OCI-LY1 (cell line): Measurements from ENCODE around the gene EPB41.

Experiments used
- H2AFZ ChIP-seq: fragments of 200-600 bp; sonication (generic), shearing (Covaris generic); 2 replicates; pipeline ENCODE4 v1.6.0; 2014; ENCODE audit warnings: antibody characterized with exemption, mild to moderate bottlenecking, low read length
- H3F3A ChIP-seq: fragments of 200-600 bp; sonication (generic), shearing (Covaris generic); 2 replicates; pipeline ENCODE4 v1.6.0; 2014; ENCODE audit warnings: mild to moderate bottlenecking, antibody characterized with exemption, low read length, moderate library complexity; ENCODE audit not compliant: insufficient read depth
- H3K27ac ChIP-seq: fragments of 200-600 bp; sonication (generic); 2 replicates; pipeline ENCODE4 v1.5.1; 2014; ENCODE audit warnings: low read length, mixed run types, mild to moderate bottlenecking, low read depth; ENCODE audit not compliant: poor library complexity, severe bottlenecking
- H3K27me3 ChIP-seq: fragments of 200-600 bp; sonication (generic); 2 replicates; pipeline ENCODE4 v1.6.0; 2014; ENCODE audit warnings: antibody characterized with exemption, mild to moderate bottlenecking, low read length, moderate library complexity; ENCODE audit not compliant: insufficient read depth
- H3K36me3 ChIP-seq: fragments of 200-600 bp; sonication (generic); 2 replicates; pipeline ENCODE4 v1.6.1; 2014; ENCODE audit warnings: mild to moderate bottlenecking, antibody characterized with exemption, low read length, moderate library complexity, mixed read lengths; ENCODE audit not compliant: insufficient read depth
- H3K4me1 ChIP-seq: fragments of 200-600 bp; sonication (generic); 2 replicates; pipeline ENCODE4 v1.5.1; 2014; ENCODE audit warnings: mild to moderate bottlenecking, low read length, moderate library complexity; ENCODE audit not compliant: insufficient read depth, severe bottlenecking
- H3K4me2 ChIP-seq: fragments of 200-600 bp; sonication (generic), shearing (Covaris generic); 2 replicates; pipeline ENCODE4 v1.6.1; 2014; ENCODE audit warnings: low read length
- H3K4me3 ChIP-seq: fragments of 200-600 bp; sonication (generic); 2 replicates; pipeline ENCODE4 v1.5.1; 2014; ENCODE audit warnings: low read length, low read depth, mild to moderate bottlenecking, mixed read lengths; ENCODE audit not compliant: poor library complexity, severe bottlenecking
- H3K79me2 ChIP-seq: fragments of 200-600 bp; shearing (Covaris generic); 2 replicates; pipeline ENCODE4 v1.6.1; 2016; ENCODE audit warnings: mixed run types, low read length, mixed read lengths; ENCODE audit not compliant: insufficient read depth
- H3K9ac ChIP-seq: fragments of 200-600 bp; sonication (generic), shearing (Covaris generic); 2 replicates; pipeline ENCODE4 v1.6.1; 2014; ENCODE audit warnings: mild to moderate bottlenecking, low read length, mixed read lengths
- H3K9me2 ChIP-seq: fragments of 200-600 bp; sonication (generic), shearing (Covaris generic); 2 replicates; pipeline ENCODE4 v1.6.1; 2014; ENCODE audit warnings: low read depth, mild to moderate bottlenecking, low read length, mixed read lengths
- H3K9me3 ChIP-seq: fragments of 200-600 bp; shearing (Covaris generic); 2 replicates; pipeline ENCODE4 v1.6.1; 2014; ENCODE audit warnings: low read length, mixed read lengths
- H4K20me1 ChIP-seq: fragments of 200-600 bp; sonication (generic), shearing (Covaris generic); 2 replicates; pipeline ENCODE4 v1.6.0; 2016; ENCODE audit warnings: mild to moderate bottlenecking, low read length; ENCODE audit not compliant: insufficient read depth
- EZH2 ChIP-seq: fragments of 200-600 bp; sonication (generic), shearing (Covaris generic); IDR thresholded peaks from 2 replicates; pipeline ENCODE4 v1.8.0; 2017; ENCODE audit warnings: borderline replicate concordance, mixed run types, mild to moderate bottlenecking, antibody characterized with exemption, low read length, moderate library complexity, mixed read lengths
- TF ChIP-seq, protein P1 (sequence below): fragments of 200-600 bp; sonication (generic), shearing (Covaris generic); IDR thresholded peaks from 2 replicates; pipeline ENCODE4 v1.5.1; 2017; ENCODE audit warnings: mild to moderate bottlenecking, antibody characterized with exemption, low read length, moderate library complexity, mixed read lengths

The EPB41 gene

DNA sequence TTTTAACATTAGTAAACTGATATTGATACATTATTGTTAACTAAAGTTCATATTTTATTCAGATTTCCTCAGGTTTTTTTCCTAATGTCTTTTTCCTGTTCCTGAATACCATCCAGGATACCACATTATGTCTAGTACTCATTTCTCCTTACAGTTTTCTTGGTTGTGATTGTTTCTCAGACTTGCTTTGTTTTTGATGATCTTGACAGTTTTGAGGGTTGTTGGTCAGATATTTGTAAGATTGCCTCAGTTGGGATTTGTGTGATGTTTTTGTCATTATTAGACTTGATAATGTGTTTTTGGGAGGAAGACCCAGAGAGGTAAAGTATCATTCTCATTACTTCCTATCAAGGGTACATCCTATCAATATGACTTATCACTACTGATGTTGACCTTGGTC lies 19.5 kb downstream of the EPB41 start:
- Histone ChIP-seq H3K4me2 (no peak overlapping the region), H3K36me3 (peaks cover 45% of the 10 kb centered on the region), H3F3A (no peaks in the 10 kb centered on the region), H3K9me2 (no peaks in the 10 kb centered on the region), H3K9me3 (peaks cover 16% of the 10 kb centered on the region), H3K9ac (no peak overlapping the region), H2AFZ (no peak overlapping the region), H4K20me1 (no peaks in the 10 kb centered on the region), H3K27me3 (no peaks in the 10 kb centered on the region), H3K27ac (no peak overlapping the region), H3K4me1 (peaks cover 3% of the 10 kb centered on the region), H3K4me3 (no peak overlapping the region), H3K79me2 (peaks cover 94% of the 10 kb centered on the region)
- no peak for TF ChIP-seq EZH2
- TF ChIP-seq, protein P1, sequence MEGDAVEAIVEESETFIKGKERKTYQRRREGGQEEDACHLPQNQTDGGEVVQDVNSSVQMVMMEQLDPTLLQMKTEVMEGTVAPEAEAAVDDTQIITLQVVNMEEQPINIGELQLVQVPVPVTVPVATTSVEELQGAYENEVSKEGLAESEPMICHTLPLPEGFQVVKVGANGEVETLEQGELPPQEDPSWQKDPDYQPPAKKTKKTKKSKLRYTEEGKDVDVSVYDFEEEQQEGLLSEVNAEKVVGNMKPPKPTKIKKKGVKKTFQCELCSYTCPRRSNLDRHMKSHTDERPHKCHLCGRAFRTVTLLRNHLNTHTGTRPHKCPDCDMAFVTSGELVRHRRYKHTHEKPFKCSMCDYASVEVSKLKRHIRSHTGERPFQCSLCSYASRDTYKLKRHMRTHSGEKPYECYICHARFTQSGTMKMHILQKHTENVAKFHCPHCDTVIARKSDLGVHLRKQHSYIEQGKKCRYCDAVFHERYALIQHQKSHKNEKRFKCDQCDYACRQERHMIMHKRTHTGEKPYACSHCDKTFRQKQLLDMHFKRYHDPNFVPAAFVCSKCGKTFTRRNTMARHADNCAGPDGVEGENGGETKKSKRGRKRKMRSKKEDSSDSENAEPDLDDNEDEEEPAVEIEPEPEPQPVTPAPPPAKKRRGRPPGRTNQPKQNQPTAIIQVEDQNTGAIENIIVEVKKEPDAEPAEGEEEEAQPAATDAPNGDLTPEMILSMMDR, result no peak

DNA sequence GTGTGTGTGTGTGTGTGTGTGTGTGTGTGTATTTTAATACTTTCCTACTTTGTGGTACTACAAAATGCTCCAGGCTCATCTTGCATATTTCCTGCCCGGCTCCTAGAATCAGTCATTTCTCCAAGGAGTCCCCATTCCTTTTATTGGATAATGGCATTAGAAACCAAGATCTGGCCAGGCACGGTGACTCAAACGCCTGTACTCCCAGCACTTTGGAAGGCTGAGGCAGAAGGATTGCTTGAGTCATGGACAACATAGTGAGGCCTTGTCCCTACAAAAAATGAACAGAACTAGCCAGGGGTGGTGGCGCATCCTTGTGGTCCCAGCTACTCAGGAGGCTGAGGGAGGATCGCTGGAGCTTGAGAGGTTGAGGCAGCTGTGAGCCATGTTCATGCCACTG lies 20.3 kb downstream of the EPB41 start:
- no peaks in the 10 kb centered on the region for H3K4me1 ChIP-seq
- no peak overlapping the region for H3K4me2 ChIP-seq
- H3F3A ChIP-seq, result no peaks in the 10 kb centered on the region
- H3K9me2 ChIP-seq, result no peaks in the 10 kb centered on the region
- H2AFZ ChIP-seq, result no peak overlapping the region
- no peak overlapping the region for H3K4me3 ChIP-seq
- H3K36me3 ChIP-seq, result peaks cover 48% of the 10 kb centered on the region
- TF ChIP-seq, protein P1, result no peak
- TF ChIP-seq EZH2, result no peak
- no peaks in the 10 kb centered on the region for H3K27me3 ChIP-seq
- H3K79me2 ChIP-seq, result peaks cover 97% of the 10 kb centered on the region
- H4K20me1 ChIP-seq, result no peaks in the 10 kb centered on the region
- H3K27ac ChIP-seq, result no peak overlapping the region
- no peak overlapping the region for H3K9ac ChIP-seq
- H3K9me3 ChIP-seq, result peaks cover 18% of the 10 kb centered on the region

DNA sequence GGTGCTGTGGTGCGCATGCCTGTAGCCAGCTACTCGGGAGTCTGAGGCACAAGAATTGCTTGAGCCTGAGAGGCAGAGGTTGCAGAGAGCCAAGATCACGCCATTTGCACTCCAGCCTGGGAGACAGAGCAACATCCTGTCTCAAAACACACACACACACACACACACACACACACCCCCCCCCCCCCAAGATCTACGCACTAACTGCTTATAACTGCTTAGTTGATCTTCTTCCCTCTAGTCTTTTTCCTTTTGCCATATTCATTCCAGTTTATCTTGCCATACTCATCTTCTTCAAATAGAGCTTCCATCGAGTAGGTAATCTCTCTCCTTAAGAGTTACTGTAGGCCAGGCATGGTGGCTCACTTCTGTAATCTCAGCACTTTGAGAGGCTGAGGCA lies 20.9 kb downstream of the EPB41 start:
- peaks cover 53% of the 10 kb centered on the region for H3K36me3 ChIP-seq

More for the DNA sequence above, 20.9 kb downstream of the EPB41 start:
- no peak overlapping the region for H3K4me2 ChIP-seq
- H3K9ac ChIP-seq, result no peak overlapping the region
- no peaks in the 10 kb centered on the region for H3K4me1 ChIP-seq
- H3K4me3 ChIP-seq, result no peak overlapping the region
- H3K9me3 ChIP-seq, result peaks cover 22% of the 10 kb centered on the region
- TF ChIP-seq, protein P1, result no peak
- TF ChIP-seq EZH2, result no peak
- no peaks in the 10 kb centered on the region for H3K27me3 ChIP-seq
- no peaks in the 10 kb centered on the region for H4K20me1 ChIP-seq
- H3K79me2 ChIP-seq, result peaks cover 97% of the 10 kb centered on the region
- H3K9me2 ChIP-seq, result no peaks in the 10 kb centered on the region
- no peaks in the 10 kb centered on the region for H3F3A ChIP-seq
- no peak overlapping the region for H2AFZ ChIP-seq
- H3K27ac ChIP-seq, result no peak overlapping the region
